Fibroblast of skin of abdomen (primary cell): ENCODE results near the gene PBX2.
"Not testable (repeated sequence)": the region's sequence is repeated elsewhere in the genome, so short reads cannot be mapped to it uniquely, and the experiment has no call there.

Source experiments
- DNase-seq: peaks from one replicate; pipeline ENCODE4 v3.0.0-alpha.2; 2013

Gene PBX2

GRCh38 chr6:32149932-32150870 is 39.8 kb downstream of the PBX2 start:
- DNase-seq = no peak

DNA sequence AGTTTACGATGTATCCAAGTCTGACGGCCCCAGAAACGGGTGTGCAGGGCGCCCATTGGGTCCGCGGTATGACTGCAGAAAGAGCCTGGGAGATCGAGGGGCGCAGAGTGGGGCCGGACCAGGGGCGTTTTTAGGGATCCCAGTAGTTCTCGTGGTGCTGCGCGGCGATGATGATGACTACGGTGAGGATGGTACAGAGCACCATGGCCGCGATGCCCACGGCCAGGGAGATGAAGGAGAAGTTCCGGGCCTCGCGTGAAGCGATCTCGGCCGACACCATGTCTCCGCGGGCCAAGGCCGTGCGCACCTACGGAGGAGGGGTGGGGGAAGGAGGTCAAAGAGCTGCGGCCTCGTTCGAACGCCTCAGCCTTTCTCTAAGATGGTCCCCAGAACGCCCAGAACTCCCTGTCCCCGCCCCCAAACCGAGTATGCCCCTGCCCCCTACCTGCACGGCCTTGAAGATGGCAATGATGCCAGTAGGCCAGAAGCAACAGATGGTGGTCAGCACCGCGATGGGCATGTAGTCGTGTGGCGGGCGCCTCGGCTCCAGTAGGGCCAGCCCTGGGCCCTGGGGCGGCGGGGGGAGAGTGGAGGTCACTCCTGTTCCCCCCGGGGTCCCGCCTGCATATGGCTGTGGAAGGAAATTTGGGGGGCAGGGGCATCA is 40.8 kb downstream of the PBX2 start:
- DNase-seq = no peak

DNA sequence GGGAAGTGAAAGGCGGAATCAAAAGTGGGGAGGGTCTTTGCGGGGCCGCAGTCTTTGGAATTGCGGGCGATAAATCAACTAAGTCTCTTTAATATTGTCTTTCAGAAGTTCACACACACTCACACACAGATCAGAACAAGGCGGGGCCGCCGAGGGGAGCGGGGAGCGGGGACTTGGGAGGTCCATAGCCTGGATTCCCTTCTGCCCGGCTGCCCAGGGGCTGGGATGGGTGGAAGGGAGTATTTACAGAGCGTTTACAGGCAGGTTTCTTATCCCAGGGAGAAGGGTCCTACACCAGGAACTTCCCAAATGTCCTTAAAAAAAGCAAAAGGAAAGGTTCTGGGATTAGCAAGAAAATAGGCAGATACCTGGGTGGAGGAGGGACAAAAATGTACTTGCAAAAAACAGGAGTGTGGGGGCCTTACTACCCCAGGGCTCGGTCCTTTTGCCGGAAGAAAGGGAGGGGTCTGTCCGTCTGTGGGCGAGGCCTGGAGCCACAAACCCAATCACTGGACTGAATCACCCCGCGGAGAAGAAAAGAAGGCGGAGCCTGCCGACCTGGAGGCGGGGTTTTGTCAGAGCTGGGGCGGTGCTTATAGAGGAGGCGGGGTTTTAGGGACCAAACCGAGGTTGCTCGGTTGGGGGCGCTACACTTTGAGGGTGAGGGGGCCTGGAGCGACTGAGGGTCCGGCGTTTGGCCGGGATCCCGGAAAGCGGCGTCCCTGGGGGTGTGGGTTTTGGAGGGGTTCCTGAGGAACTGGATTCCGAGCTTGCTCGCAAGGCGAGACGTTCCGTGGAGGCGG is 41.5 kb downstream of the PBX2 start:
- DNase-seq = peak; percentile 23

DNA sequence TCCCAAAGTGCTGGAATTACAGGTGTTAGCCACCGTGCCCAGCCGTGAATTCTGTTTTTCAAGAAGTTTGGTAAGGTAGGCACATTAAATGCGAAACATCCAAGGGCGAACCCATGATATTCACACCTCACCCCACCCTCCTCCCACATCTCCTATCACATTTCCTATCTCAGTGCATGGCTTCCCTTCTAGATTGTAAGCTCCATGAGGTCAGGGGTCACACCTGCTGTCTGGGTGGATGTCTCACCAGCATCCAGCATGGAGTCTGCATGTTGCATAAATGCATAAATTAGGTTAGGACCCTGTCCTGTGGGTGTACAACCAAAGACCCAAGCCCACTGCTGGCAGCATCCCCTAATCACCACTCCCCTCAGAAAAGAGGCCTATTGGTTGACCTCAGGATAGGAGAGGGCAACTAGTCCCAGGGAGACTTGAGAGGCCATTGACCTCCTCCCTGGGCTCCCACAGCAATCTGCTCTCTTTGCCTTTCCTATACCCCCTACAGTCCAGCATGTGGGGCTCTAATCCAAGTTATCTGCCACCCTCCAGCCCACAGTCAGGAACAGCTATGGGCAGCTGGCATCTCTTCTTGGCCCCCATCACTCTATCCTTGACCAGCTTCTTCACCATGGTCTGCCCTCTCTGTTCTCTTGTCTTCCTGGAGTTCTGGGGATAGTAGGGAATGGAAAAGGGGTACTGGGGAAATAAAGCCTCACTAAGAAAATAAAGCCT is 42.4 kb downstream of the PBX2 start:
- DNase-seq = no peak

GRCh38 chr6:32146687-32147086 is 43.3 kb downstream of the PBX2 start:
- DNase-seq = no peak

GRCh38 chr6:32146287-32146686 is 43.7 kb downstream of the PBX2 start:
- no peak for DNase-seq

- not testable (repeated sequence) for DNase-seq
These were observed 45.8 kb downstream of the PBX2 start for GRCh38 chr6:32144238-32144637.

DNA sequence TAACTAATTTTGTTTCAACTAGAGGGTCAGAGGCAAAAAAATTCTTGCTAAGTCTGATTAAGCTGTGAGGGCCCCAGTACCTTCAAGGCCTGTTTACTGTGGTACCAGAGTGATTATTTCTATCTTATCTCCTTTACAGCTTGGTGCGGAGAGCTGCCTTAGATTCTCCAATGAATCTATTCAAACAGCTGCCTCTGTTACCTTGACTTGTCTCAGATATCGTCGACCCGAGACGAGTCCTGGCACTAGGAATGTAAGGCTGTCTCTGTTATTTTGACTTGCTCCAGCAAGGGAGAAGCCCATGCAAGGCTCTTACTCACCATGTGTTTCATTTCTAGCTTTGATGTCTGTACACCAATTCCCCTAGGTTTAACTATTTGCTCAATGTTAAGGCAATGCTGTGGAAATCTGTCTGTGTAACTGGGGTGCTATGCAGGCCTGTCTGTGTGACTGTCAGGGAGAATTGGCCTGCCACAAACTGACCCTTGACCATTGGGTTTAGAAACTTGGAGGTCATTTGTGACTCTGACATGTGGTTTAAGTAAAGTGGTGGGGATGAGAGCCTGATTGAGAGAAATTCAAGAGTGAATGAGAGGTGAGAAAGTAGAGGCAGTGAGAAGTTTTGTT is 49.5 kb downstream of the PBX2 start:
- no peak for DNase-seq

GRCh38 chr6:32139590-32139989 is 50.4 kb downstream of the PBX2 start:
- DNase-seq = no peak

DNA sequence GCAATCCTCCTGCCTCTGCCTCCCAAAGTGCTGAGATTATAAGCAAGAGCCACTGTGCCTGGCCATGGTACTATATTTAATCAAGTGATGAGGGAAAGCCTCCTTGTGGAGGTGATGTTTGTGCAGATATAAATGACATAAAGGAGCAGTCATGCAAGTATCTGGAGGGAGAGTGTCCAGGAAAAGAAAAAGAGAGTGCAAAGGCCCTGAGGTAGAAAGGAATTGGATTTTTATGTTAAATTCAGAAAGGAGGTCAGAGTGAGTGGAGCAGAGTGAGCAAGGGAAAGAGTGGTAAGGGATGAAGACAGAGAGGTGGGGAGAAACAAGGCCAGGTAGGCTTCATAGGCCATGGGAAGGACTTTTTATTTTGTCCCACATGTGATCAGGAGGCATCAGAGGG is 52.5 kb downstream of the PBX2 start:
- DNase-seq = no peak
